Peyer's patch (tissue), 4 donors: ENCODE results near the gene ZW10. TPM values are rescaled to one million over a fixed set of nuclear protein-coding genes. Genes with fewer than 3 reads are reported as not detected.
"Not testable (repeated sequence)": the region's sequence is repeated elsewhere in the genome, so short reads cannot be mapped to it uniquely, and the experiment has no call there.

Experiments
- DNase-seq, 3 donors: peaks; one replicate each; pipeline ENCODE4 v3.0.0-alpha.2; 2017 to 2019
- H3K27ac ChIP-seq, 4 donors: fragments of 200-600 bp; sonication (generic); one replicate each; pipeline ENCODE4 v1.5.1; 2016 to 2019
- H3K27me3 ChIP-seq, 2 donors: fragments of 200-600 bp; sonication (generic); one replicate each; pipeline ENCODE4 v1.5.1; 2019
- H3K36me3 ChIP-seq, 3 donors: fragments of 200-600 bp; sonication (generic); one replicate each; pipeline ENCODE4 v1.5.1; 2016 to 2019
- H3K4me1 ChIP-seq, 4 donors: fragments of 200-600 bp; sonication (generic); one replicate each; pipeline ENCODE4 v1.5.1; 2016 to 2019
- H3K4me3 ChIP-seq, 4 donors: fragments of 200-600 bp; sonication (generic); 1 replicate in 3 of 4; 2 replicates in 1 of 4; pipeline ENCODE4 v1.5.1; 2016 to 2019; ENCODE audit warnings: mild to moderate bottlenecking in 1 of 4
- H3K9me3 ChIP-seq, 4 donors: fragments of 200-600 bp; sonication (generic); one replicate each; pipeline ENCODE4 v1.5.1; 2016 to 2019; ENCODE audit warnings: mild to moderate bottlenecking in 1 of 4
- POLR2A ChIP-seq, 2 donors: fragments of 450-650 bp; IDR thresholded peaks; one replicate each; pipeline ENCODE4 v1.5.1; 2017; ENCODE audit warnings: antibody characterized with exemption in 2 of 2, mild to moderate bottlenecking in 2 of 2, moderate library complexity in 2 of 2
- total RNA-seq, 4 donors: library from RNA; depleted of rRNA; stranded (reverse); fragments of >200 nt; gene quantifications; one replicate each; pipeline ENCODE4 v1.1.0, GENCODE V29; 2016
- TF ChIP-seq, protein P1 (sequence below), 6 experiments: fragments of 450-650 bp in 4 of 6; fragments of 200-600 bp in 2 of 6; sonication (generic) in 1 of 6; IDR thresholded peaks; one replicate each; pipeline ENCODE4 v1.5.1; 2017 to 2019; ENCODE audit warnings: antibody characterized with exemption in 6 of 6, mild to moderate bottlenecking in 3 of 6, moderate library complexity in 1 of 6

The ZW10 gene
- total RNA-seq, 4 donors from 2014 or later = 8.7 to 25.6 (median 9.7) TPM

DNA sequence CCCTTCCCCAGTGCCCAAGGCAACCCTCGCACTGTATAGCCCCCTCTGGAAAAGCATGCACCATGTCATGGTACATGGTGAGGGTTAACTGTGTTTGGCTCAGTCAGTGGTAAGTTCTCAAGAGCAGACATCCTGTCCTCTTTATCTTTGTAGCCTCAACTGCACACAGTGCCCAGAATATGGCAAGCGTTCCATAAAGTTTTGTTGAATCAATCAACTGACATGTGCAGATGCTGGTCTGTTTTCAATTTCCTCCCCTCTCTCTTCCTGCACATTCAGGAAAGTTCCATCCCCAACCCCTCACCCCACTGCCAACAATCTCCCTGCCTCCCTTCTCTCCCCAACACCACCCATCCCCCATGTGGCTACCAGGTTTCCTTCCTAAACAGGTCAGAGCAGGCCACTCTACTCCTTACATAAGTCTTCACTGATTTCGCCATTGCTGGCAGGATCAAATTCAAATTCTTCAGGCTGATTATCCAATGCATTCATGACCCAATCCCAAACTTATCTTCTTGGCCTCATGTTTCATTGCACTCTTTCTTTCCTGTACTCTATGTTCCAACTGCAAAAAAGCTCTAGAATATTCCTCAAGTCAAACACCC is 51.9 kb downstream of the ZW10 start:
- DNase-seq = no peak
- H3K27me3 ChIP-seq = no peaks in the 10 kb centered on the region

DNA sequence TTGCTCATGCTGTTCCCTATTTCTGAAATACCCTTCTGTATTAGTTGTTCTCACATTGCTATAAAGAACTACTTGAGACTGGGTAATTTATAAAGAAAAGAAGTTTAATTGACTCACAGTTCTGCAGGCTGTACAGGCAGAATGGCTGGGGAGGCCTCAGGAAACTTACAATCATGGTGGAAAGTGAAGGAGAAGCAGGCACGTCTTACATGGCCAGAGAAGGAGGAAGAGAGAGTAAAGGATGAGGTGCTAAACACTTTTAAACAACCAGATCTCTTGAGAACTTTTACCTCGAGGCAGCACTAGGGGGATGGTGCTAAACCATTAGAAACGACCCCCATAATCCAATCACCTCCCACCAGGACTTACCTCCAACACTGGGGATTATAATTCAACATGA is 53.0 kb downstream of the ZW10 start:
- H3K9me3 ChIP-seq, H3K27ac ChIP-seq, DNase-seq, H3K36me3 ChIP-seq, H3K4me3 ChIP-seq, H3K27me3 ChIP-seq, H3K4me1 ChIP-seq: not testable (repeated sequence)

More for the DNA sequence above, 51.9 kb downstream of the ZW10 start:
- peaks cover 0 to 4% (median 0%) of the 10 kb centered on the region in 4 donors for H3K4me1 ChIP-seq
- no peak overlapping the region for H3K4me3 ChIP-seq
- H3K9me3 ChIP-seq = no peaks in the 10 kb centered on the region
- TF ChIP-seq, protein P1, sequence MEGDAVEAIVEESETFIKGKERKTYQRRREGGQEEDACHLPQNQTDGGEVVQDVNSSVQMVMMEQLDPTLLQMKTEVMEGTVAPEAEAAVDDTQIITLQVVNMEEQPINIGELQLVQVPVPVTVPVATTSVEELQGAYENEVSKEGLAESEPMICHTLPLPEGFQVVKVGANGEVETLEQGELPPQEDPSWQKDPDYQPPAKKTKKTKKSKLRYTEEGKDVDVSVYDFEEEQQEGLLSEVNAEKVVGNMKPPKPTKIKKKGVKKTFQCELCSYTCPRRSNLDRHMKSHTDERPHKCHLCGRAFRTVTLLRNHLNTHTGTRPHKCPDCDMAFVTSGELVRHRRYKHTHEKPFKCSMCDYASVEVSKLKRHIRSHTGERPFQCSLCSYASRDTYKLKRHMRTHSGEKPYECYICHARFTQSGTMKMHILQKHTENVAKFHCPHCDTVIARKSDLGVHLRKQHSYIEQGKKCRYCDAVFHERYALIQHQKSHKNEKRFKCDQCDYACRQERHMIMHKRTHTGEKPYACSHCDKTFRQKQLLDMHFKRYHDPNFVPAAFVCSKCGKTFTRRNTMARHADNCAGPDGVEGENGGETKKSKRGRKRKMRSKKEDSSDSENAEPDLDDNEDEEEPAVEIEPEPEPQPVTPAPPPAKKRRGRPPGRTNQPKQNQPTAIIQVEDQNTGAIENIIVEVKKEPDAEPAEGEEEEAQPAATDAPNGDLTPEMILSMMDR (IDR thresholded peaks at IDR 0.05) = no peak
- no peak for TF ChIP-seq POLR2A (IDR thresholded peaks at IDR 0.05)
- H3K27ac ChIP-seq = no peak overlapping the region
- H3K36me3 ChIP-seq = no peaks in the 10 kb centered on the region

DNA sequence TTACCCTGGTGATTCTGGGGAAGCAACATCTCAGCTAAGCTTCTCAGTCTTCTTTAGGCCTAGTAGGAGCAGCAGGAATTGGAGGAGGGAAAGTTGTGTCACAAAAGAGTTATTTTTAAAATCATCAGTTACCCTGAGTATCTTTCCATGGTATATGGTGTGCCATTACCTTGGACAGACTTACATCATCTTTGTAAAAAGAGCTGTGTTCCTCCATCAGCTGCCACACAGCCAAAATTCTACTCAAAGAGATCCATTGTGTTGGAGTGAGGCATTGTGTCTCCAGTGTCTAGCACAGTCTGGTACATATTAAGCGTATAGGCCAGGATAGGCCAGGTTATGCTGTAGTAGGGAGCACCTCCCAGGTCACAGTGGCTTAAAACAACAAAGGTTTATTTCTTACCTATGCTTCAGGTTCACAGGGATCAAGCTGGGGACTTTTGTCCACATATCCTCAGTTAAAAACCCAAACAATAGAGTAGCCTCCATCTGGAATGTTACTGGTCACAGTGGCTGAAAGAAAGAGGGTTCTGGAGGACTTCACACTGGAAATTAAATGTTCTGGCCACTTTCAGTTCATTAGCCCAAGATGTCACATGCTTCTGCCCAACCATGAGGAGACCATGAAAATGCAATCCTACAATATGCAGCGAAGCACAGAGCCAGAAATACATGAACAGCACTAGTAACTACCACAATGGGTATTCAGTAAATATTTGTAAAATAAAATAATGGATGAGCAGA is 57.4 kb downstream of the ZW10 start:
- Histone ChIP-seq H3K27ac (no peak overlapping the region), H3K4me1 (no peaks in the 10 kb centered on the region), H3K4me3 (no peak overlapping the region), H3K27me3 (no peaks in the 10 kb centered on the region), H3K9me3 (no peaks in the 10 kb centered on the region), H3K36me3 (no peaks in the 10 kb centered on the region)
- DNase-seq = no peak
- TF ChIP-seq, protein P1 (IDR thresholded peaks at IDR 0.05) = no peak
- TF ChIP-seq POLR2A (IDR thresholded peaks at IDR 0.05) = no peak

DNA sequence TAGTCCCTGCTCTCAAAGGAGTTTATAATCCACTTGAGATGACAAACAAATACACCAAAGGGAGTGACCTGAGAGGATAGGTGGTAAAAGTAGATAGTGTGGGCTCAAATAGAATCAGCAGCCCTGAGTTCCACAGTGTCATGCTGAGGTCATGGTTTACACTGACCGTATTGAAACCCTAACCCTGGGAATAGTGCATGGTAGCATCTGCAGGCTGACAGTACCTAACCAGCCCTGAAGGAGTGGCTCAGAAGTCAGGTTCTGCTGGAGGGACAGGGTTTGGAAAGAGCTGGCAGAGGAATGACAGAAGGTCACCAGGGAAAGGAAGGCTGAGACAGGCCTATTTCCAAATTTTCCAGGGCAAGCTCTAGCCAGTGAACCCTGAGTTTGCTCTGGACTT is 58.2 kb downstream of the ZW10 start:
- TF ChIP-seq, protein P1 (IDR thresholded peaks at IDR 0.05) = no peak
- TF ChIP-seq POLR2A (IDR thresholded peaks at IDR 0.05) = no peak
- H3K36me3 ChIP-seq = no peaks in the 10 kb centered on the region
- no peak for DNase-seq
- no peak overlapping the region for H3K4me3 ChIP-seq
- no peaks in the 10 kb centered on the region for H3K9me3 ChIP-seq
- H3K4me1 ChIP-seq = no peaks in the 10 kb centered on the region
- no peak overlapping the region for H3K27ac ChIP-seq
- no peaks in the 10 kb centered on the region for H3K27me3 ChIP-seq

DNA sequence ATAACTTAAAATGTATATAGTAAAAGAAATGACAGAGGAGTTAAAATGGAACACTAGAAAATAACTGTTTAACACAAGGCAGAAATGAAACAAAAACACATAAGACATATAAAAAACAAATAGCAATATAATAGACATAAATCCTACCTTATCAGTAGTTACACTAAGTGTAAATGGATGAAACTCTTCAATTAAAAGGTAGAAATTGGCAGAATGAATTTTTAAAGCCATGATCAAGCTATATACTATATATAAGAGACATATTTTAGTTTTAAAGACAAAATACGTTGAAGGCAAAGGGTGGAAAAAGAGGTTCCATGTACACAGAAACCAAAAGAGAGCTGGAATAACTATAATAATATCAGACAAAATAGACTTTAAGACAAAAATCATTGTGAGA is 62.5 kb downstream of the ZW10 start:
- Histone ChIP-seq H3K27me3 (no peaks in the 10 kb centered on the region), H3K36me3 (no peaks in the 10 kb centered on the region), H3K9me3 (no peaks in the 10 kb centered on the region), H3K4me1 (no peaks in the 10 kb centered on the region), H3K27ac (no peak overlapping the region), H3K4me3 (no peak overlapping the region)
- TF ChIP-seq, protein P1 (IDR thresholded peaks at IDR 0.05) = no peak
- TF ChIP-seq POLR2A (IDR thresholded peaks at IDR 0.05) = no peak
- DNase-seq = no peak

DNA sequence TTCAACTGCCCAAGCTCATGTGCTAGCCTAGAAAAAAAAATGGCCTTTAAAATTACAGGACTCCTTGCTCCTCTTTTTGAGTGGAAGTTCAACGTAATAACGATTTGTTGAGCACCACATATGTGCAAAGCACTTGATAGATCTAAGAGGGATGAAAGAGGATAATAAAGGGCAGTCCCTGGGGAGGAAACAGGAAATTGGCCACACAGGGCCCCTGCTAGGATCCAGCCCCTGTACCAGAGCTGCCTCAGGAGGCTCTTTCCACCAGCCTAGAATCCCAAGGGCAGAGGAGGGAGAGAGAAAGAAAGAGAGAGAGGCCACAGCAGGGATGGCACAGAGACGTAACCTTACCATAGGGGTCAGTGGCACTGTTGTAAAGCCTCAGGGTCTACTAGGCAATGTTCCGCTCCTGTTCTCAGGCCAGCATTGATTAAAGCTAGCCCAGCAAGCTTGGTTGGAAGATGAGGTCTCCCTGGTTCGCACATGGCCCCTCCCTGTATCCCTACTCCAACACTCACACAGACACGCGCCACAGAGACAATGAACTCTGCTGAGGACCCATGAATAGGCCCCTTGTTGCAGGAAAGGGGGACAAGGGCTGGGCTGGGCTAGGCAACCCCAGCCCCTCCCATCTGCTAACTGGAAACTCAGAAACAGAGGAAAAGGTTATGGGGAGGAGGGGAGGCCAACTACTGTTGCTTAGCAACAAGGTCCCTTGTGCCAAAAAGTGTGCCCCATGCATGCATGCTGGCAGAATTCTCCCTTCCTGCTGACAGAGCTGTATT is 67.4 kb downstream of the ZW10 start, which contains the start of gene TMPRSS5:
TSS of gene TMPRSS5 (minus strand) at position 438 of the 785 bp plus-strand sequence. CDS start at position 354, 84 bp downstream.
- H3K27ac ChIP-seq = no peak within 1 kb of the TSS
- H3K9me3 ChIP-seq = no peaks in the 10 kb centered on the region
- no peak within 1 kb of the TSS for H3K4me3 ChIP-seq
- DNase-seq = no peak
- no peaks in the 10 kb centered on the region for H3K36me3 ChIP-seq
- H3K27me3 ChIP-seq = no peaks in the 10 kb centered on the region
- H3K4me1 ChIP-seq = no peaks in the 10 kb centered on the region
- TF ChIP-seq POLR2A (IDR thresholded peaks at IDR 0.05) = no peak
- TF ChIP-seq, protein P1 (IDR thresholded peaks at IDR 0.05) = no peak

DNA sequence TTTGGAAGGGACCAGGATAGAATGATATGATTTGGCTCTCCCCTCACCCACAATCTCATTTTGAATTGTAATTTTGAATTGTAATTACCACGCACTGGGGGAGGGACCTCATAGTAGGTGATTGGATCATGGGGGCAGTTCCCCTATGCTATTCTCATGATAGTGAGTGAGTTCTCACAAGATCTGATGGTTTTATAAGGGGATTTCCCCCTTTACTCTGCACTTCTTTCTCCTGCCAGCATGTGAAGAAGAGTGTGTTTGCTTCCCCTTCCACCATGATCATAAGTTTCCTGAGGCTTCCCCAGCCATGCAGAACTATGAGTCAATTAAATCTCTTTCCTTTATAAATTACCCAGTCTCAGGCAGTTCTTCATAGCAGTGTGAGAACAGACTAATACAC is 69.9 kb downstream of the ZW10 start:
- not testable (repeated sequence) for H3K4me1 ChIP-seq, H3K36me3 ChIP-seq, H3K27ac ChIP-seq, H3K9me3 ChIP-seq, DNase-seq, H3K4me3 ChIP-seq, H3K27me3 ChIP-seq
